WTC11 (cell line): Measurements from ENCODE around the gene SGIP1. TPM values are rescaled to one million over a fixed set of nuclear protein-coding genes. Genes with fewer than 3 reads are reported as not detected.

Experiments used
- ATAC-seq: fragments of 200-7000 bp; cut with Tn5 transposase; 2 replicates; pipeline ENCODE4 v1.10.0; 2021; ENCODE audit warnings: mild to moderate bottlenecking, moderate library complexity
- CTCF ChIA-PET: fragments of 300-600 bp; sonication (Branson Sonifier 250); formaldehyde crosslinking; loops from one replicate; lab custom pipeline; 2021; ENCODE audit warnings: antibody characterized with exemption; lab: Charles Lee
- POLR2A ChIA-PET: fragments of 350-600 bp; sonication (Branson Sonifier 250); formaldehyde crosslinking; loops from one replicate; lab custom pipeline; 2021; ENCODE audit warnings: antibody characterized with exemption; lab: Charles Lee
- DNase-seq: peaks from one replicate; pipeline ENCODE4 v3.0.0; 2021; ENCODE audit warnings: low spot score
- H3K27ac Mint-ChIP-seq: 2 replicates; pipeline ENCODE4 v1.8.0; 2021; ENCODE audit warnings: mixed read lengths
- H3K27me3 Mint-ChIP-seq: 2 replicates; pipeline ENCODE4 v1.8.0; 2021; ENCODE audit warnings: low read depth, mild to moderate bottlenecking, moderate library complexity, mixed read lengths
- H3K36me3 Mint-ChIP-seq: 2 replicates; pipeline ENCODE4 v1.8.0; 2021; ENCODE audit warnings: mixed read lengths
- H3K4me1 Mint-ChIP-seq: 2 replicates; pipeline ENCODE4 v1.8.0; 2022; ENCODE audit warnings: mixed read lengths
- H3K4me3 Mint-ChIP-seq: 2 replicates; pipeline ENCODE4 v1.8.0; 2021; ENCODE audit warnings: mild to moderate bottlenecking, moderate library complexity, mixed read lengths
- H3K9me3 Mint-ChIP-seq: 2 replicates; pipeline ENCODE4 v1.8.0; 2021; ENCODE audit warnings: mixed read lengths
- ATF6 ChIP-seq: sonication (generic); formaldehyde crosslinking; IDR thresholded peaks from 2 replicates; pipeline ENCODE4 v1.8.1; 2023; ENCODE audit warnings: mild to moderate bottlenecking, missing genetic modification reagents
- CDX4 ChIP-seq: fragments of 250-450 bp; sonication (Bioruptor Pico); IDR thresholded peaks from 2 replicates; pipeline ENCODE4 v1.9.0; 2021; ENCODE audit warnings: moderate library complexity, mild to moderate bottlenecking, inconsistent platforms, borderline replicate concordance
- CREB1 ChIP-seq: sonication (generic); formaldehyde crosslinking; IDR thresholded peaks from 2 replicates; pipeline ENCODE4 v1.8.0; 2023; ENCODE audit warnings: mild to moderate bottlenecking, missing genetic modification reagents
- CREM ChIP-seq: sonication (generic); formaldehyde crosslinking; IDR thresholded peaks from 2 replicates; pipeline ENCODE4 v1.8.1; 2022; ENCODE audit warnings: mild to moderate bottlenecking, missing genetic modification reagents, moderate library complexity
- FOXP1 ChIP-seq: sonication (generic); formaldehyde crosslinking; IDR thresholded peaks from 2 replicates; pipeline ENCODE4 v1.8.0; 2022; ENCODE audit warnings: missing genetic modification reagents, mild to moderate bottlenecking, moderate library complexity, borderline replicate concordance
- GTF2I ChIP-seq: fragments of 250-450 bp; sonication (Bioruptor Pico); conservative IDR thresholded peaks from 2 replicates; pipeline ENCODE4 v1.4.0; 2021; ENCODE audit warnings: mild to moderate bottlenecking
- JUN ChIP-seq: sonication (generic); formaldehyde crosslinking; IDR thresholded peaks from 2 replicates; pipeline ENCODE4 v1.8.0; 2023; ENCODE audit warnings: mild to moderate bottlenecking, missing genetic modification reagents
- MYBL2 ChIP-seq: sonication (generic); formaldehyde crosslinking; IDR thresholded peaks from 2 replicates; pipeline ENCODE4 v1.8.1; 2023; ENCODE audit warnings: mild to moderate bottlenecking, moderate library complexity, missing genetic modification reagents
- NFATC4 ChIP-seq: fragments of 250-450 bp; sonication (Bioruptor Pico); IDR thresholded peaks from 2 replicates; pipeline ENCODE4 v1.9.0; 2021; ENCODE audit warnings: mild to moderate bottlenecking
- NFYB ChIP-seq: sonication (generic); formaldehyde crosslinking; conservative IDR thresholded peaks from 2 replicates; pipeline ENCODE4 v1.8.0; 2022; ENCODE audit warnings: low read depth, missing genetic modification reagents
- PRRX2 ChIP-seq: fragments of 250-450 bp; sonication (Bioruptor Pico); IDR thresholded peaks from 2 replicates; pipeline ENCODE4 v1.8.0; 2021; ENCODE audit warnings: mild to moderate bottlenecking
- ZNF263 ChIP-seq: sonication (generic); formaldehyde crosslinking; IDR thresholded peaks from 2 replicates; pipeline ENCODE4 v1.8.1; 2022; ENCODE audit warnings: low read depth, mild to moderate bottlenecking, moderate library complexity, missing genetic modification reagents
- ZNF281 ChIP-seq: sonication (generic); formaldehyde crosslinking; IDR thresholded peaks from 2 replicates; pipeline ENCODE4 v1.8.0; 2023; ENCODE audit warnings: mild to moderate bottlenecking, missing genetic modification reagents
- ZNF671 ChIP-seq: fragments of 250-450 bp; sonication (Bioruptor Pico); IDR thresholded peaks from 2 replicates; pipeline ENCODE4 v1.8.0; 2021; ENCODE audit warnings: mild to moderate bottlenecking
- total RNA-seq: library from RNA; stranded (reverse); gene quantifications from 3 replicates; pipeline ENCODE4 v1.2.3, GENCODE V29; 2021
- TF ChIP-seq, protein P1 (sequence below): sonication (generic); formaldehyde crosslinking; IDR thresholded peaks from 2 replicates; pipeline ENCODE4 v1.8.0; 2022; ENCODE audit warnings: mild to moderate bottlenecking, missing genetic modification reagents
- TF ChIP-seq, protein P2 (sequence below): sonication (generic); formaldehyde crosslinking; IDR thresholded peaks from 2 replicates; pipeline ENCODE4 v1.8.1; 2022; ENCODE audit warnings: low read depth, mild to moderate bottlenecking, moderate library complexity, missing genetic modification reagents, borderline replicate concordance
- TF ChIP-seq, protein P3 (sequence below): sonication (generic); formaldehyde crosslinking; IDR thresholded peaks from 2 replicates; pipeline ENCODE4 v1.8.0; 2022; ENCODE audit warnings: missing genetic modification reagents

The SGIP1 gene
- total RNA-seq, 1 experiment from 2014 or later, result 3.9 TPM

DNA sequence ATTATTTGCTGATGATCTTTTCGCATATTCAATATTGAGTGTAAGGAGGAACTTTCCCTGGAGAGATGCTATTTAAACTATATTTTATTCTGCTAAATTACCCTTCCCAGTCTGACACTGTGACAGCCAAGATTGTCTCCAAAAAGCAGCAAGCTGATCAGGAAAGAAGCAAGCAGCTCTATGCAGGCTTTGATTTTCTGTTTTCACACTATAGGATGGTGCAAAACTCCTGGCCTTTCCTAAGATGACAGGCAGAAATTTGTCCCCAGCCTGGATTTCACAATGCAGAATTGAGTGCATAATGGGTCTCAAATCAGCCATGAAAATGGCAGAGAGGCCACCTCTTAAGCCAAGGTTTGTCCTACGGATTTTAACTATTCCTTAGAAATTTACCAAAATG lies 1.1 kb downstream of the SGIP1 start:
- no peak for DNase-seq
- Mint-ChIP-seq H3K27me3 (peaks cover 32% of the 10 kb centered on the region), H3K36me3 (no peaks in the 10 kb centered on the region), H3K4me3 (0 out of 2 replicates have a peak overlapping the region, but pooled peaks have one; percentile 5), H3K27ac (no peak overlapping the region), H3K4me1 (peaks cover 34% of the 10 kb centered on the region)
- ChIA-PET POLR2A (no interaction called here), CTCF (no interaction called here)
- TF ChIP-seq, protein P1, sequence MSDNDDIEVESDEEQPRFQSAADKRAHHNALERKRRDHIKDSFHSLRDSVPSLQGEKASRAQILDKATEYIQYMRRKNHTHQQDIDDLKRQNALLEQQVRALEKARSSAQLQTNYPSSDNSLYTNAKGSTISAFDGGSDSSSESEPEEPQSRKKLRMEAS (CRISPR knock-in tag), result no peak
- TF ChIP-seq, protein P2, sequence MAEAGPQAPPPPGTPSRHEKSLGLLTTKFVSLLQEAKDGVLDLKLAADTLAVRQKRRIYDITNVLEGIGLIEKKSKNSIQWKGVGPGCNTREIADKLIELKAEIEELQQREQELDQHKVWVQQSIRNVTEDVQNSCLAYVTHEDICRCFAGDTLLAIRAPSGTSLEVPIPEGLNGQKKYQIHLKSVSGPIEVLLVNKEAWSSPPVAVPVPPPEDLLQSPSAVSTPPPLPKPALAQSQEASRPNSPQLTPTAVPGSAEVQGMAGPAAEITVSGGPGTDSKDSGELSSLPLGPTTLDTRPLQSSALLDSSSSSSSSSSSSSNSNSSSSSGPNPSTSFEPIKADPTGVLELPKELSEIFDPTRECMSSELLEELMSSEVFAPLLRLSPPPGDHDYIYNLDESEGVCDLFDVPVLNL (CRISPR knock-in tag), result no peak
- TF ChIP-seq NFYB (CRISPR knock-in tag) (no peak), FOXP1 (no peak), ZNF281 (CRISPR knock-in tag) (no peak), CDX4 (CRISPR knock-in tag) (no peak), ATF6 (no peak), GTF2I (CRISPR knock-in tag) (no peak), JUN (CRISPR knock-in tag) (no peak), PRRX2 (CRISPR knock-in tag) (no peak), NFATC4 (no peak), ZNF263 (no peak), MYBL2 (CRISPR knock-in tag) (no peak), CREM (no peak), ZNF671 (CRISPR knock-in tag) (no peak), CREB1 (CRISPR knock-in tag) (no peak)
- TF ChIP-seq, protein P3, sequence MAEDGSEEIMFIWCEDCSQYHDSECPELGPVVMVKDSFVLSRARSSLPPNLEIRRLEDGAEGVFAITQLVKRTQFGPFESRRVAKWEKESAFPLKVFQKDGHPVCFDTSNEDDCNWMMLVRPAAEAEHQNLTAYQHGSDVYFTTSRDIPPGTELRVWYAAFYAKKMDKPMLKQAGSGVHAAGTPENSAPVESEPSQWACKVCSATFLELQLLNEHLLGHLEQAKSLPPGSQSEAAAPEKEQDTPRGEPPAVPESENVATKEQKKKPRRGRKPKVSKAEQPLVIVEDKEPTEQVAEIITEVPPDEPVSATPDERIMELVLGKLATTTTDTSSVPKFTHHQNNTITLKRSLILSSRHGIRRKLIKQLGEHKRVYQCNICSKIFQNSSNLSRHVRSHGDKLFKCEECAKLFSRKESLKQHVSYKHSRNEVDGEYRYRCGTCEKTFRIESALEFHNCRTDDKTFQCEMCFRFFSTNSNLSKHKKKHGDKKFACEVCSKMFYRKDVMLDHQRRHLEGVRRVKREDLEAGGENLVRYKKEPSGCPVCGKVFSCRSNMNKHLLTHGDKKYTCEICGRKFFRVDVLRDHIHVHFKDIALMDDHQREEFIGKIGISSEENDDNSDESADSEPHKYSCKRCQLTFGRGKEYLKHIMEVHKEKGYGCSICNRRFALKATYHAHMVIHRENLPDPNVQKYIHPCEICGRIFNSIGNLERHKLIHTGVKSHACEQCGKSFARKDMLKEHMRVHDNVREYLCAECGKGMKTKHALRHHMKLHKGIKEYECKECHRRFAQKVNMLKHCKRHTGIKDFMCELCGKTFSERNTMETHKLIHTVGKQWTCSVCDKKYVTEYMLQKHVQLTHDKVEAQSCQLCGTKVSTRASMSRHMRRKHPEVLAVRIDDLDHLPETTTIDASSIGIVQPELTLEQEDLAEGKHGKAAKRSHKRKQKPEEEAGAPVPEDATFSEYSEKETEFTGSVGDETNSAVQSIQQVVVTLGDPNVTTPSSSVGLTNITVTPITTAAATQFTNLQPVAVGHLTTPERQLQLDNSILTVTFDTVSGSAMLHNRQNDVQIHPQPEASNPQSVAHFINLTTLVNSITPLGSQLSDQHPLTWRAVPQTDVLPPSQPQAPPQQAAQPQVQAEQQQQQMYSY (CRISPR knock-in tag), result no peak
- TF ChIP-seq, all 79 proteins: peak for 0
- no peaks in the 10 kb centered on the region for H3K9me3 Mint-ChIP-seq
- no peak for ATAC-seq
